Measurements from ENCODE around the gene PRKAR1A. TPM values are rescaled to one million over a fixed set of nuclear protein-coding genes. Genes with fewer than 3 reads are reported as not detected.
"Not testable (repeated sequence)": the region's sequence is repeated elsewhere in the genome, so short reads cannot be mapped to it uniquely, and the experiment has no call there.

PRKAR1A gene
- total and polyA plus RNA-seq, 2 experiments from 2014 or later, result 301 to 473 TPM

GRCh38 chr17:68480885-68481284 lies 31.3 kb upstream of the PRKAR1A start:
- Histone ChIP-seq H3K4me1 (ENCODE audit: low read depth) (peaks cover 9% of the 10 kb centered on the region), H3K27me3 (no peaks in the 10 kb centered on the region), H3K4me3 (no peak overlapping the region), H3K27ac (no peak overlapping the region), H3K36me3 (no peaks in the 10 kb centered on the region), H3K9me3 (ENCODE audit: low read depth) (no peaks in the 10 kb centered on the region)
- TF ChIP-seq, protein P1, sequence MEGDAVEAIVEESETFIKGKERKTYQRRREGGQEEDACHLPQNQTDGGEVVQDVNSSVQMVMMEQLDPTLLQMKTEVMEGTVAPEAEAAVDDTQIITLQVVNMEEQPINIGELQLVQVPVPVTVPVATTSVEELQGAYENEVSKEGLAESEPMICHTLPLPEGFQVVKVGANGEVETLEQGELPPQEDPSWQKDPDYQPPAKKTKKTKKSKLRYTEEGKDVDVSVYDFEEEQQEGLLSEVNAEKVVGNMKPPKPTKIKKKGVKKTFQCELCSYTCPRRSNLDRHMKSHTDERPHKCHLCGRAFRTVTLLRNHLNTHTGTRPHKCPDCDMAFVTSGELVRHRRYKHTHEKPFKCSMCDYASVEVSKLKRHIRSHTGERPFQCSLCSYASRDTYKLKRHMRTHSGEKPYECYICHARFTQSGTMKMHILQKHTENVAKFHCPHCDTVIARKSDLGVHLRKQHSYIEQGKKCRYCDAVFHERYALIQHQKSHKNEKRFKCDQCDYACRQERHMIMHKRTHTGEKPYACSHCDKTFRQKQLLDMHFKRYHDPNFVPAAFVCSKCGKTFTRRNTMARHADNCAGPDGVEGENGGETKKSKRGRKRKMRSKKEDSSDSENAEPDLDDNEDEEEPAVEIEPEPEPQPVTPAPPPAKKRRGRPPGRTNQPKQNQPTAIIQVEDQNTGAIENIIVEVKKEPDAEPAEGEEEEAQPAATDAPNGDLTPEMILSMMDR (IDR thresholded peaks at IDR 0.05; ENCODE audit: low read depth, low read length), result no peak
- no peak for DNase-seq (ENCODE audit: low read depth in 1 of 2, low spot score in 1 of 2)

DNA sequence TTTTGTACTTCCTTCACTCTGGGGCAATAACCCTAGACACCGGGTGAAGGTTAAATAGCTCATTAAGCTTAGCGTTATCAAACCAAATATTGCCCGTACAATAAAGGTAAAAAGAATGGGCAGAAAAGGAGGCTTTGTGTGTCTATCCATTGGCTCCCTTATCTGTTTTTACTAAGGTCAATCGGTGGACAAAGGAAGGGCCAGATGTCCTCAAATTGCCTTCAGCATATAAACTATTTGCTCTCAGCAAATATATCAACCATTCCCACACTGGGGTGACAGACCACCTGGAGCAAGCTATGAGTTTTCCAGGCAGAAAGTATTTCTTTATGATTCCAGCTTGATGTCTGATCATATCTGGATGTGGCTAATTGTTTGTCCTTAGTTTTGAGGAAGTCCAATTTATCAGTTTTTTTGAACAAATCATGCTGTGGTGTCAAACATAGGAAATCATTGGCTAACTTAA lies 29.6 kb upstream of the PRKAR1A start:
- no peaks in the 10 kb centered on the region for H3K36me3 ChIP-seq
- DNase-seq (ENCODE audit: low read depth in 1 of 2, low spot score in 1 of 2), result no peak
- peaks cover 9% of the 10 kb centered on the region for H3K4me1 ChIP-seq (ENCODE audit: low read depth)
- TF ChIP-seq, protein P1 (IDR thresholded peaks at IDR 0.05; ENCODE audit: low read depth, low read length), result no peak
- no peaks in the 10 kb centered on the region for H3K27me3 ChIP-seq
- no peak overlapping the region for H3K27ac ChIP-seq
- H3K4me3 ChIP-seq, result no peak overlapping the region
- no peaks in the 10 kb centered on the region for H3K9me3 ChIP-seq (ENCODE audit: low read depth)

DNA sequence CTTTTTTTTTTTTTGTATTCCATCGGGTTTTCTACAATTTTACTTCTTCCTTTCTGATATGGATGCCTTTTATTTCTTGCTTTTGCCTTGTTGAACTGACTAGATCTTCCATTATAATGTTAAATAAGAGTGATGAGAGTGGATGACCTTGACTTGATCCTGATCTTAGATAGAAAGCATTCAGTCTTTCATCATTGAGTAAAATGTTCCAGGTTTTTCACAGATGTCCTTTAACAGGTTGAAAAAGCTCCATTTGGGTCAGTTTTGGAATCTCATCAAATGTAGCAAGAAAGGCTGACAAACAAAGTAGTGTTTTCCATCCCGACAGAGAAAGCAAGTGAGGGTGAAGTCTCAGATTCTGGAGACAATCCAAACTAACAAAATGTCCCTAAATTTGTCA lies 27.8 kb upstream of the PRKAR1A start:
- H3K36me3 ChIP-seq, result no peaks in the 10 kb centered on the region
- peaks cover 9% of the 10 kb centered on the region for H3K4me1 ChIP-seq (ENCODE audit: low read depth)
- TF ChIP-seq, protein P1 (IDR thresholded peaks at IDR 0.05; ENCODE audit: low read depth, low read length), result no peak
- H3K27ac ChIP-seq, result no peak overlapping the region
- H3K4me3 ChIP-seq, result no peak overlapping the region
- DNase-seq (ENCODE audit: low read depth in 1 of 2, low spot score in 1 of 2), result no peak
- H3K9me3 ChIP-seq (ENCODE audit: low read depth), result no peaks in the 10 kb centered on the region
- no peaks in the 10 kb centered on the region for H3K27me3 ChIP-seq

DNA sequence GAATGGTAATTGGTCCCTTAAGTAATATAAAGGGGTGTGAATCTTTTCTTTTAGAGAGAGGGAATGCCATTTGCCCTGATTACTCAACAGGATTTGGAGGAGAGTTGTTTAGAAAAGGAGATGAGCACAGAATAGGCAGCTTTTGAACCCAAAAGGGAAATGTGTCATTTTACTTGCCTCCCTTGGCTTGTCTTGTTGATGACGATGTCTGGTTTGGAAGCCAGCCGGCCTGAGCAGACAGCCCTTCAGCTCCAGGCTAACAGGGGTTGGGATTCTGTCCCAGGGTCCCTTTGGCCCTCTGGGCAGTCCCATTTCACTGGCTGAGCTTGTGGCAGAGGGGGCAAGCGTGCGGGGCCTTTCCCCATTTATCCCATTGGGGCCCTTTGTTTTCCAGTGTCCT lies 22.3 kb upstream of the PRKAR1A start:
- no peaks in the 10 kb centered on the region for H3K36me3 ChIP-seq

DNA sequence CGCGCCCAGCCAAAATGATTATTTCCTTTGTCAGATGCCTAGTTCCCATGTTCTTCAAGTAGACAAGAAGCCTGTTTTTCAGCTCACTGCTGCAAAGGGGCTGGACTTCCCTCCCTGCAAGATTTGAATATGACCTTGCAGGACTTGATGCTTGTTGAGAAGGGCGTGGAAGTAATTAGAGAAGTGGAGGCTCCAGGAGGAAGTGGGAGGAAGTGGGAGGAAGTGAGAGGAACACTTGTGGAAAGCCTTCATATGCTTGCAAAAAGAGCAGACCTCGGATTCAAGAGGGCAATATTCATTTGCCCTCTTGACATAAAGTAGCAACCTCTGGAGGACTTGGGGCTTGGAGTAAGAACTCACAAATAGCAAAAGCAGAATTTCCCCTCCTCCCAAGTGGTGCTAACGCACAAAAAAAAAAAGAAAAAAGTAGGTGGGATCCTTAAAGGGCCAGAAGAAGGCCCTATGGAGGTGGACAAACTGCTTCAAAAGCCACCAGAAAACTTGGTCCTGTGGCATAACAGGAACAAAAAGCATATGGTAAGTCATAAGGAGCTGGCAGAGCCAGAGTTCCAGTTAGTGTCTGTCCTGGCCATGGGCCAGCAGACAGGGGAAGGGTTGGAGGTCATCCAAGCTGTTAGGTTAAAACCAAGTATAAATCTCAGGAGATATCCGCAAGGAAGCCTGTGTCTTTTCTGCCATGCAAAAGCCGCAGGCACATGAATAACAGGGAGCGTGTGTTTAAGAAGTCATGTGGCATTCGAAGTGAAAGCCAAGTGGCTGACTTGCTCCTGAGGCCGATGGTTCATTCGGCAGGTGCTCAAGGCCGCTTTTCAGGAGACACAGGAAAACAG lies 20.6 kb upstream of the PRKAR1A start:
- no peaks in the 10 kb centered on the region for H3K9me3 ChIP-seq (ENCODE audit: low read depth)
- TF ChIP-seq, protein P1 (IDR thresholded peaks at IDR 0.05; ENCODE audit: low read depth, low read length), result no peak
- peaks cover 11% of the 10 kb centered on the region for H3K4me1 ChIP-seq (ENCODE audit: low read depth)
- H3K4me3 ChIP-seq, result no peak overlapping the region
- peak in 1 of 2 donors; percentile 31 for DNase-seq (ENCODE audit: low read depth in 1 of 2, low spot score in 1 of 2)
- H3K27me3 ChIP-seq, result no peaks in the 10 kb centered on the region
- H3K27ac ChIP-seq, result peak overlapping the region; percentile 49
- no peaks in the 10 kb centered on the region for H3K36me3 ChIP-seq

More for the DNA sequence above, 22.3 kb upstream of the PRKAR1A start:
- no peaks in the 10 kb centered on the region for H3K27me3 ChIP-seq
- H3K4me3 ChIP-seq, result no peak overlapping the region
- TF ChIP-seq, protein P1 (IDR thresholded peaks at IDR 0.05; ENCODE audit: low read depth, low read length), result no peak
- peaks cover 18% of the 10 kb centered on the region for H3K4me1 ChIP-seq (ENCODE audit: low read depth)
- DNase-seq (ENCODE audit: low read depth in 1 of 2, low spot score in 1 of 2), result peak in 1 of 2 donors; percentile 43
- no peaks in the 10 kb centered on the region for H3K9me3 ChIP-seq (ENCODE audit: low read depth)
- H3K27ac ChIP-seq, result no peak overlapping the region

GRCh38 chr17:68492394-68493054 lies 19.7 kb upstream of the PRKAR1A start:
- not testable (repeated sequence) for H3K27me3 ChIP-seq; DNase-seq (ENCODE audit: low read depth in 1 of 2, low spot score in 1 of 2); H3K9me3 ChIP-seq (ENCODE audit: low read depth); H3K4me3 ChIP-seq; H3K36me3 ChIP-seq
- peaks cover 11% of the 10 kb centered on the region for H3K4me1 ChIP-seq (ENCODE audit: low read depth)
- H3K27ac ChIP-seq, result peak overlapping the region; percentile 49

All from cardiac muscle cell (in vitro differentiated cells and primary cell).